B cell (primary cell): ENCODE data around the gene KATNBL1. TPM values are rescaled to one million over a fixed set of nuclear protein-coding genes. Genes with fewer than 3 reads are reported as not detected.
"Not testable (repeated sequence)": the region's sequence is repeated elsewhere in the genome, so short reads cannot be mapped to it uniquely, and the experiment has no call there.

Experiments
- ATAC-seq: fragments of 200-7000 bp; cut with Tn5 transposase; one replicate; pipeline ENCODE4 v1.10.0; 2021; ENCODE audit warnings: low read depth, mild to moderate bottlenecking, moderate number of reproducible peaks, moderate library complexity
- CTCF ChIA-PET: fragments of 350-600 bp; sonication (Branson Sonifier 250); formaldehyde crosslinking; loops from one replicate; lab custom pipeline; 2021; ENCODE audit warnings: antibody characterized with exemption, inconsistent platforms; lab: Charles Lee
- POLR2A ChIA-PET: fragments of 350-600 bp; sonication (Branson Sonifier 250); formaldehyde crosslinking; loops from one replicate; lab custom pipeline; 2021; ENCODE audit warnings: antibody characterized with exemption; lab: Charles Lee
- DNase-seq: peaks from one replicate; pipeline ENCODE4 v3.0.0; 2013
- H2AFZ ChIP-seq: 2 replicates; pipeline ENCODE4 v1.6.1; 2012; ENCODE audit warnings: mild to moderate bottlenecking, low read depth, low read length; ENCODE audit not compliant: insufficient read depth, poor library complexity, severe bottlenecking
- H3K27ac ChIP-seq, 2 donors: 1 replicate in 1 of 2; 2 replicates in 1 of 2; pipeline ENCODE4 v1.5.1; 2012 to 2013; ENCODE audit warnings: low read length in 2 of 2, mild to moderate bottlenecking in 2 of 2, moderate library complexity in 1 of 2
- H3K27me3 ChIP-seq, 4 experiments: fragments of 200-600 bp in 1 of 4; sonication (generic) in 1 of 4; replicated peaks in 1 of 4; 1 replicate in 2 of 4; 2 replicates in 2 of 4; pipeline versions ENCODE4 v1.6.1 to v1.7.0; 2013 to 2016; ENCODE audit warnings: low read length in 3 of 4, mild to moderate bottlenecking in 2 of 4, mixed read lengths in 1 of 4, moderate library complexity in 1 of 4; ENCODE audit not compliant: insufficient read depth in 4 of 4, control insufficient read depth in 3 of 4; ENCODE audit errors: control extremely low read depth in 1 of 4
- H3K36me3 ChIP-seq, 2 experiments: replicated peaks in 1 of 2; 1 replicate in 1 of 2; 2 replicates in 1 of 2; pipeline versions ENCODE4 v1.6.1 to v1.7.1; 2013; ENCODE audit warnings: low read length in 1 of 2; ENCODE audit not compliant: insufficient read depth in 2 of 2, control insufficient read depth in 1 of 2; ENCODE audit errors: control extremely low read depth in 1 of 2, extremely low read depth in 1 of 2
- H3K4me1 ChIP-seq, 2 donors: fragments of 200-600 bp in 1 of 2; sonication (generic) in 1 of 2; 1 replicate in 1 of 2; 2 replicates in 1 of 2; pipeline versions ENCODE4 v1.5.1 to v1.6.1; 2013 to 2017; ENCODE audit warnings: low read length in 2 of 2; ENCODE audit not compliant: control insufficient read depth in 2 of 2, insufficient read depth in 2 of 2
- H3K4me2 ChIP-seq: replicated peaks from 2 replicates; pipeline ENCODE3; 2012; ENCODE audit warnings: mild to moderate bottlenecking, low read depth, low read length; ENCODE audit not compliant: poor library complexity, severe bottlenecking
- H3K4me3 ChIP-seq, 5 experiments: fragments of 200-600 bp in 1 of 5; sonication (generic) in 1 of 5; 1 replicate in 3 of 5; 2 replicates in 2 of 5; pipeline versions ENCODE4 v1.5.1 to v1.7.0; 2011 to 2016; ENCODE audit warnings: low read length in 4 of 5, mild to moderate bottlenecking in 4 of 5, low read depth in 2 of 5, control low read depth in 1 of 5, moderate library complexity in 1 of 5; ENCODE audit not compliant: insufficient read depth in 1 of 5; ENCODE audit errors: control extremely low read depth in 1 of 5, extremely low read depth in 1 of 5
- H3K79me2 ChIP-seq: fragments of 200-600 bp; sonication (generic); one replicate; pipeline ENCODE4 v1.6.0; 2016; ENCODE audit warnings: low read length; ENCODE audit not compliant: control insufficient read depth, insufficient read depth
- H3K9ac ChIP-seq: fragments of 200-600 bp; sonication (generic); 2 replicates; pipeline ENCODE4 v1.6.1; 2017; ENCODE audit warnings: mild to moderate bottlenecking, low read length, moderate library complexity
- H3K9me3 ChIP-seq, 3 donors: one replicate each; pipeline versions ENCODE4 v1.6.1 to v1.7.1; 2013; ENCODE audit warnings: low read length in 2 of 3; ENCODE audit not compliant: control insufficient read depth in 2 of 3, insufficient read depth in 1 of 3; ENCODE audit errors: control extremely low read depth in 1 of 3
- H4K20me1 ChIP-seq: 2 replicates; pipeline ENCODE4 v1.6.0; 2012; ENCODE audit warnings: mild to moderate bottlenecking, low read length; ENCODE audit not compliant: insufficient read depth, control insufficient read depth, poor library complexity, severe bottlenecking
- H3K27ac Mint-ChIP-seq: one replicate; pipeline ENCODE4 v1.8.0; 2021; ENCODE audit warnings: mixed read lengths
- H3K27me3 Mint-ChIP-seq: one replicate; pipeline ENCODE4 v1.8.0; 2021; ENCODE audit warnings: mixed read lengths
- H3K4me1 Mint-ChIP-seq: one replicate; pipeline ENCODE4 v1.8.0; 2021; ENCODE audit warnings: mixed read lengths
- H3K4me3 Mint-ChIP-seq: one replicate; pipeline ENCODE4 v1.8.0; 2021; ENCODE audit warnings: mixed read lengths
- H3K9me3 Mint-ChIP-seq: one replicate; pipeline ENCODE4 v1.8.0; 2022; ENCODE audit warnings: mixed read lengths; ENCODE audit not compliant: insufficient read depth
- CTCF ChIP-seq: fragments of 200-600 bp; IDR thresholded peaks from one replicate; pipeline ENCODE4 v1.8.0; 2022; ENCODE audit warnings: antibody characterized with exemption, mild to moderate bottlenecking
- EZH2 ChIP-seq: IDR thresholded peaks from 2 replicates; pipeline ENCODE4 v1.6.1; 2012; ENCODE audit warnings: borderline replicate concordance, low read depth, mild to moderate bottlenecking, moderate library complexity, low read length; ENCODE audit not compliant: insufficient read depth, poor library complexity, severe bottlenecking
- WGBS: methylation state at CpG from one replicate; pipeline ENCODE4 v1.1.5; 2013; ENCODE audit warnings: missing lambda C conversion rate; ENCODE audit not compliant: insufficient coverage; 5-methylcytosine and 5-hydroxymethylcytosine counted together
- intact Hi-C: fragments of 100-400 bp; cut with micrococcal nuclease; formaldehyde crosslinking; loops from one replicate; pipeline ENCODE4 v1.10.0; 2022
- polyA plus RNA-seq: library from polyadenylated mRNA; depleted of rRNA; stranded (reverse); fragments of >200 nt; gene quantifications from 2 replicates; pipeline ENCODE4 v1.2.3, GENCODE V29; 2012
- total RNA-seq, 2 donors: library from RNA; stranded (reverse); fragments of 120-200 nt in 1 of 2; gene quantifications; 1 replicate in 1 of 2; 2 replicates in 1 of 2; pipeline versions ENCODE4 v1.2.3 to v1.2.4, GENCODE V29; 2013 to 2022

The KATNBL1 gene
- total and polyA plus RNA-seq, 2 donors (not counting 1 experiment from before 2014, with no cell fraction given): 22.1 to 54.8 TPM

- no peak overlapping the region for H3K4me3 ChIP-seq
Measured at GRCh38 chr15:34203305-34203704, 6.6 kb downstream of the KATNBL1 start.

GRCh38 chr15:34193272-34193671 lies 16.6 kb downstream of the KATNBL1 start:
- H3K36me3 ChIP-seq, POLR2A ChIA-PET, H3K4me3 Mint-ChIP-seq, H3K4me3 ChIP-seq, H3K4me2 ChIP-seq, H3K4me1 ChIP-seq, DNase-seq, ATAC-seq, H3K9me3 Mint-ChIP-seq, H3K9me3 ChIP-seq, H3K27ac Mint-ChIP-seq, H3K27me3 Mint-ChIP-seq, H2AFZ ChIP-seq, H3K27me3 ChIP-seq, H3K9ac ChIP-seq, intact Hi-C loops, H3K27ac ChIP-seq: not testable (repeated sequence)
- H3K4me1 Mint-ChIP-seq: peaks cover 22% of the 10 kb centered on the region
- Histone ChIP-seq H3K79me2 (peaks cover 73% of the 10 kb centered on the region), H4K20me1 (peaks cover 17% of the 10 kb centered on the region)
- 72% methylated on average over 5 of the region's 7 CpGs for WGBS
- CTCF ChIA-PET: interaction anchor here (0.6 kb wide), 1 partner anchor 659 kb away, joined by 3 read pairs; no protein-coding TSS in a partner anchor

More at GRCh38 chr15:34203305-34203704, 6.6 kb downstream of the KATNBL1 start:
- ChIA-PET CTCF (no interaction called here), POLR2A (no interaction called here)
- Histone ChIP-seq H3K27ac (no peak overlapping the region), H2AFZ (no peak overlapping the region), H3K4me1 (no peaks in the 10 kb centered on the region), H3K36me3 (peaks cover 7 to 9% of the 10 kb centered on the region in 2 experiments), H3K9ac (no peak overlapping the region), H3K79me2 (peaks cover 86% of the 10 kb centered on the region), H3K27me3 (no peaks in the 10 kb centered on the region), H4K20me1 (peaks cover 20% of the 10 kb centered on the region), H3K4me2 (no peak overlapping the region), H3K9me3 (peaks cover 0 to 5% (median 0%) of the 10 kb centered on the region in 3 donors)
- DNase-seq (no peak), ATAC-seq (no peak)
- 94% methylated on average over 1 of the region's 1 CpG for WGBS
- no peak for TF ChIP-seq CTCF
- no peak for TF ChIP-seq EZH2
- H3K27ac Mint-ChIP-seq: no peak overlapping the region
- H3K4me1 Mint-ChIP-seq: peaks cover 14% of the 10 kb centered on the region
- intact Hi-C loops: no loop called here
- no peaks in the 10 kb centered on the region for H3K9me3 Mint-ChIP-seq
- H3K27me3 Mint-ChIP-seq: no peaks in the 10 kb centered on the region
- no peak overlapping the region for H3K4me3 Mint-ChIP-seq
